Fibroblast of lung (primary cell): Measurements from ENCODE around the gene ABCC10. TPM values are rescaled to one million over a fixed set of nuclear protein-coding genes. Genes with fewer than 3 reads are reported as not detected.

Source experiments
- DNase-seq, 2 donors: peaks; one replicate each; pipeline versions ENCODE4 v3.0.0 to v3.0.0-alpha.2; 2010; ENCODE audit warnings: low read depth in 2 of 2
- H2AFZ ChIP-seq: 2 replicates; pipeline ENCODE4 v1.5.1; 2012; ENCODE audit warnings: low read length, control low read depth, inconsistent platforms
- H3K27ac ChIP-seq: 2 replicates; pipeline ENCODE4 v1.5.1; 2011; ENCODE audit warnings: low read length, control low read depth; ENCODE audit not compliant: insufficient read depth
- H3K27me3 ChIP-seq: 2 replicates; pipeline ENCODE4 v1.5.1; 2011; ENCODE audit warnings: mild to moderate bottlenecking, low read length; ENCODE audit not compliant: control insufficient read depth, insufficient read depth
- H3K36me3 ChIP-seq: 2 replicates; pipeline ENCODE4 v1.5.1; 2011; ENCODE audit warnings: low read length; ENCODE audit not compliant: control insufficient read depth, insufficient read depth
- H3K4me1 ChIP-seq: 2 replicates; pipeline ENCODE4 v1.5.1; 2011; ENCODE audit warnings: low read length; ENCODE audit not compliant: control insufficient read depth, insufficient read depth; ENCODE audit errors: extremely low read depth
- H3K4me2 ChIP-seq: 2 replicates; pipeline ENCODE4 v1.5.1; 2011; ENCODE audit warnings: low read length, control low read depth; ENCODE audit not compliant: insufficient read depth; ENCODE audit errors: extremely low read depth
- H3K4me3 ChIP-seq, 4 experiments: fragments of 200-600 bp in 1 of 4; sonication (generic) in 1 of 4; replicated peaks in 1 of 4; 2 replicates each; pipeline ENCODE4 v1.5.1; 2011 to 2016; ENCODE audit warnings: low read length in 4 of 4, low read depth in 3 of 4, mild to moderate bottlenecking in 3 of 4, control low read depth in 2 of 4, inconsistent platforms in 1 of 4, mixed read lengths in 1 of 4; ENCODE audit not compliant: insufficient read depth in 1 of 4; ENCODE audit errors: control extremely low read depth in 1 of 4
- H3K79me2 ChIP-seq: 2 replicates; pipeline ENCODE4 v1.5.1; 2012; ENCODE audit warnings: mild to moderate bottlenecking, low read length, inconsistent platforms; ENCODE audit not compliant: control insufficient read depth, insufficient read depth
- H3K9ac ChIP-seq: 2 replicates; pipeline ENCODE4 v1.5.1; 2011; ENCODE audit warnings: mild to moderate bottlenecking, low read length, control low read depth; ENCODE audit not compliant: insufficient read depth
- H3K9me3 ChIP-seq: 2 replicates; pipeline ENCODE4 v1.5.1; 2012; ENCODE audit warnings: low read depth, low read length; ENCODE audit not compliant: control insufficient read depth, insufficient read depth
- H4K20me1 ChIP-seq: 2 replicates; pipeline ENCODE4 v1.5.1; 2011; ENCODE audit warnings: low read length; ENCODE audit not compliant: control insufficient read depth, insufficient read depth; ENCODE audit errors: extremely low read depth
- EZH2 ChIP-seq: IDR thresholded peaks from 2 replicates; pipeline ENCODE4 v1.5.1; 2012; ENCODE audit warnings: low read length, control low read depth, mild to moderate bottlenecking; ENCODE audit errors: missing control alignments
- polyA plus RNA-seq, 2 donors: library from polyadenylated mRNA; depleted of rRNA in 1 of 2; stranded (reverse) in 1 of 2; unstranded in 1 of 2; fragments of >200 nt; gene quantifications; 2 replicates each; pipeline ENCODE4 v1.2.1, GENCODE V29; 2011 to 2012; ENCODE audit warnings: missing spikeins in 1 of 2
- total RNA-seq: library from RNA; depleted of rRNA; stranded (reverse); fragments of >200 nt; gene quantifications from 2 replicates; pipeline ENCODE4 v1.2.1, GENCODE V29; 2014
- TF ChIP-seq, protein P1 (sequence below), 2 donors: IDR thresholded peaks in 1 of 2; conservative IDR thresholded peaks in 1 of 2; 1 replicate in 1 of 2; 2 replicates in 1 of 2; pipeline ENCODE4 v1.5.1; 2011 to 2012; ENCODE audit warnings: low read length in 2 of 2, control low read depth in 1 of 2, inconsistent platforms in 1 of 2, low read depth in 1 of 2, mild to moderate bottlenecking in 1 of 2

The ABCC10 gene
- total and polyA plus RNA-seq, 2 donors (not counting 1 experiment from before 2014, with no cell fraction given): 8.9 to 23.1 TPM

DNA sequence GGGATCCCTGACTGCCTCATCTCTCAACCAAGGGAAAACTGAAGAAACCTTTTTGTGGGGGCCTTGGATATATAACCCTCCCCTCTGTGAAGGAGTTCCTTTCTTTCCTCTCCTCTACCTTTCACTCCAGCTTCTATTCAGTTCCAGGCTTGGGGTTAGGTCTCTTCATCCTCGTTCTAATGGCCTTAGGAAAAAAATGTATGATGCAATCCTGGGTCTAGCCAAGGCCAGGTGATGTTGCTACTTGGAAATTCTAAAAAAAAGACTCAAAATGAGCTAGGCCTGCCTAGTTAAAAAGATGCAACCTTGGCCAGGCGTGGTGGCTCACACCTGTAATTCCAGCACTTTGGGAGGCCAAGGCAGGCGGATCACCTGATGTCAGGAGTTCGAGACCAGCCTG, 7.6 kb downstream of the ABCC10 start:
- Histone ChIP-seq H3K4me3 (no peak overlapping the region), H3K27ac (no peak overlapping the region), H3K4me2 (no peak overlapping the region), H2AFZ (no peak overlapping the region), H3K9ac (no peak overlapping the region), H3K4me1 (peaks cover 14% of the 10 kb centered on the region), H4K20me1 (no peaks in the 10 kb centered on the region), H3K27me3 (no peaks in the 10 kb centered on the region), H3K9me3 (no peaks in the 10 kb centered on the region), H3K79me2 (peaks cover 2% of the 10 kb centered on the region), H3K36me3 (peaks cover 12% of the 10 kb centered on the region)
- no peak for DNase-seq
- no peak for TF ChIP-seq EZH2
- TF ChIP-seq, protein P1, sequence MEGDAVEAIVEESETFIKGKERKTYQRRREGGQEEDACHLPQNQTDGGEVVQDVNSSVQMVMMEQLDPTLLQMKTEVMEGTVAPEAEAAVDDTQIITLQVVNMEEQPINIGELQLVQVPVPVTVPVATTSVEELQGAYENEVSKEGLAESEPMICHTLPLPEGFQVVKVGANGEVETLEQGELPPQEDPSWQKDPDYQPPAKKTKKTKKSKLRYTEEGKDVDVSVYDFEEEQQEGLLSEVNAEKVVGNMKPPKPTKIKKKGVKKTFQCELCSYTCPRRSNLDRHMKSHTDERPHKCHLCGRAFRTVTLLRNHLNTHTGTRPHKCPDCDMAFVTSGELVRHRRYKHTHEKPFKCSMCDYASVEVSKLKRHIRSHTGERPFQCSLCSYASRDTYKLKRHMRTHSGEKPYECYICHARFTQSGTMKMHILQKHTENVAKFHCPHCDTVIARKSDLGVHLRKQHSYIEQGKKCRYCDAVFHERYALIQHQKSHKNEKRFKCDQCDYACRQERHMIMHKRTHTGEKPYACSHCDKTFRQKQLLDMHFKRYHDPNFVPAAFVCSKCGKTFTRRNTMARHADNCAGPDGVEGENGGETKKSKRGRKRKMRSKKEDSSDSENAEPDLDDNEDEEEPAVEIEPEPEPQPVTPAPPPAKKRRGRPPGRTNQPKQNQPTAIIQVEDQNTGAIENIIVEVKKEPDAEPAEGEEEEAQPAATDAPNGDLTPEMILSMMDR (conservative IDR thresholded peaks at IDR 0.05 in 1 of 2, IDR thresholded peaks at IDR 0.05 in 1 of 2; ENCODE audit: low read depth in 1 of 2, low read length in 2 of 2): no peak

DNA sequence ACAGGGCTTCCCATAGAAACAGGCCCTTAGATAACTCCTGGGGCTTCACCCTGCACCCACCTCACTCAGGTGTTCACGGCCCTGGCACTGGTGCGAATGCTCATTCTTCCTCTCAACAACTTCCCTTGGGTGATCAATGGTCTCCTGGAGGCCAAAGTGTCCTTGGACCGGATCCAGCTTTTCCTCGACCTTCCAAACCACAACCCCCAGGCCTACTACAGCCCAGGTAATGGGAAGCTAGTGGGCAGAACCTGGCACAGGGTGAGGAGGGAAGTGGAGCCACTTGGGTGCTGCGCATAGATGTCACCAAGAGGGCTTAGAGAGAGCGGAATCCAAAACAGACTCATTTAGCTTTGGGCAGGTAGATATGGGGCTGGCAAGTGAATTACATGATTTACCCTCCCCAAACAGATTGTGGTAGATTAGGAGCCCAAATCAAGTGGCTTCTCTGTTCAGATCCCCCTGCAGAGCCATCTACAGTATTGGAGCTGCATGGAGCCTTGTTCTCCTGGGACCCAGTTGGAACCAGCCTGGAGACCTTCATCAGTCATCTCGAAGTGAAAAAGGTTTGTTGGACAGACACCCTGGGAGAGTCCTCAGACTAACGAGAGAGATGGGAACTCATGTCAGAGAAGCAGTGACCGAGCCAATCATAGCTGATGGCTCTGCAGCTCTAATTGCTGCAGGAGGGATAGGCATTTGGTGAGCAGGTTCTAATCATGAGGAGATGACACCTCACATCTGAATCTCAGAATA, 8.5 kb downstream of the ABCC10 start:
- no peak overlapping the region for H2AFZ ChIP-seq
- no peak overlapping the region for H3K9ac ChIP-seq
- no peaks in the 10 kb centered on the region for H3K9me3 ChIP-seq
- H3K36me3 ChIP-seq: peaks cover 14% of the 10 kb centered on the region
- no peak overlapping the region for H3K4me3 ChIP-seq
- no peaks in the 10 kb centered on the region for H3K79me2 ChIP-seq
- H3K4me1 ChIP-seq: peaks cover 14% of the 10 kb centered on the region
- DNase-seq: no peak
- H3K27ac ChIP-seq: peak overlapping the region; percentile 38
- H3K27me3 ChIP-seq: no peaks in the 10 kb centered on the region
- TF ChIP-seq, protein P1 (conservative IDR thresholded peaks at IDR 0.05 in 1 of 2, IDR thresholded peaks at IDR 0.05 in 1 of 2; ENCODE audit: low read depth in 1 of 2, low read length in 2 of 2): no peak
- no peak for TF ChIP-seq EZH2
- H3K4me2 ChIP-seq: peak overlapping the region; percentile 59
- no peaks in the 10 kb centered on the region for H4K20me1 ChIP-seq

DNA sequence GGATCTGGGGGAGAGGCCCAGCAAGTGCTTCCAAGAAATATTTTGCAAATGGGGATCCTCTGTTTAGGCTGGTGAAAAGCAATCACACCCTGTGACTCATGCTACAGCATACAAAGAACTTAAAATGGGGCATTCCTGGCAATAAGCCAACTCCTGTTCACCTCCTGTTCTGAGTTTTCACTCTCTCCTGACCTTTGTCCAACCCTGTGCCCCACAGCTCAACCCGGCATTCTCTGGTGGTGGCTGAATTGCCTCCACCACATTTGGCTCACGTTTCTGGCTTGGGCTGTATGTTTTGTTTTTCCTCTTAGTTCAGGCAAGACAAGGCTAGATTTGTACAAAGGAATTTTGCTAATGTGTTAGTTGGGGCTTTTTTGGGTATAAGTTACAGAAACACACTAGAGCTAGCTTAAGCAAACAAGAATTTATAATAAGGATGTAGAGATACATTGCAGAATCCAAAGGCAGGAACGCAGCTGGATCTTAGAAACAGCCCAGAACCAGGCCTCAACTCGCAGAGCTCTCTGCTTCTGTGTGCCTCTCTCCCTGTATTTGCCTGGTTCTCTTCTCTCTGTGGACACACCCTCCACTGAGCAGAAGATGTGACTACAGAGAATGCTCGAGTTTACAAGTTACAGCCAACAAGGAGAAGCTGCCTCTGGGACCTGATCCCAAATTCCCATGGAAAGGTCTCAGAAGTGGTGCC, 9.4 kb downstream of the ABCC10 start:
- peak overlapping the region; percentile 59 for H3K4me2 ChIP-seq
- peaks cover 16% of the 10 kb centered on the region for H3K36me3 ChIP-seq
- H4K20me1 ChIP-seq: no peaks in the 10 kb centered on the region
- no peak overlapping the region for H2AFZ ChIP-seq
- TF ChIP-seq, protein P1 (conservative IDR thresholded peaks at IDR 0.05 in 1 of 2, IDR thresholded peaks at IDR 0.05 in 1 of 2; ENCODE audit: low read depth in 1 of 2, low read length in 2 of 2): no peak
- no peak for TF ChIP-seq EZH2
- H3K4me1 ChIP-seq: peaks cover 14% of the 10 kb centered on the region
- H3K9me3 ChIP-seq: no peaks in the 10 kb centered on the region
- peak overlapping the region; percentile 61 for H3K27ac ChIP-seq
- H3K79me2 ChIP-seq: no peaks in the 10 kb centered on the region
- no peak overlapping the region for H3K9ac ChIP-seq
- H3K4me3 ChIP-seq: no peak overlapping the region
- no peaks in the 10 kb centered on the region for H3K27me3 ChIP-seq
- DNase-seq: peak; percentile 70 to 96
